Neural cell (in vitro differentiated cells): ENCODE measurements around the gene GPR22. TPM values are rescaled to one million over a fixed set of nuclear protein-coding genes. Genes with fewer than 3 reads are reported as not detected.

Experiments used
- H2AFZ ChIP-seq: fragments of 200-600, 300-800 bp; sonication (generic), shearing (Covaris generic); 2 replicates; pipeline ENCODE4 v1.6.0; 2014; ENCODE audit warnings: low read depth, mild to moderate bottlenecking, antibody characterized with exemption, low read length, moderate library complexity
- H3F3A ChIP-seq: fragments of 200-600 bp; shearing (Covaris generic); 2 replicates; pipeline ENCODE4 v1.6.1; 2016; ENCODE audit warnings: mild to moderate bottlenecking, moderate library complexity, mixed read lengths, antibody characterized with exemption, low read length; ENCODE audit not compliant: insufficient read depth, poor library complexity, severe bottlenecking
- H3K27ac ChIP-seq: fragments of 200-600, 300-800 bp; sonication (generic), shearing (Covaris generic); 2 replicates; pipeline ENCODE4 v1.5.1; 2014; ENCODE audit warnings: mild to moderate bottlenecking, low read length, moderate library complexity
- H3K27me3 ChIP-seq: fragments of 300-800, 200-600 bp; sonication (generic), shearing (Covaris generic); 2 replicates; pipeline ENCODE4 v1.6.0; 2014; ENCODE audit warnings: mild to moderate bottlenecking, low read depth, low read length, moderate library complexity; ENCODE audit not compliant: insufficient read depth
- H3K36me3 ChIP-seq: fragments of 300-800, 200-600 bp; sonication (generic), shearing (Covaris generic); 2 replicates; pipeline ENCODE4 v1.5.1; 2014; ENCODE audit warnings: mild to moderate bottlenecking, antibody characterized with exemption, low read length, moderate library complexity; ENCODE audit not compliant: insufficient read depth
- H3K4me2 ChIP-seq: fragments of 300-800, 200-600 bp; sonication (generic), shearing (Covaris generic); 2 replicates; pipeline ENCODE4 v1.6.0; 2014; ENCODE audit warnings: mild to moderate bottlenecking, low read length
- H3K4me3 ChIP-seq: fragments of 300-800, 200-600 bp; sonication (generic), shearing (Covaris generic); 2 replicates; pipeline ENCODE4 v1.5.1; 2014; ENCODE audit warnings: mild to moderate bottlenecking, low read length, moderate library complexity
- H3K79me2 ChIP-seq: fragments of 200-600 bp; shearing (Covaris generic); replicated peaks from 2 replicates; pipeline ENCODE4 v1.6.0; 2014; ENCODE audit warnings: mild to moderate bottlenecking, low read length, moderate library complexity; ENCODE audit not compliant: insufficient read depth
- H3K9ac ChIP-seq: fragments of 300-800, 200-600 bp; sonication (generic), shearing (Covaris generic); 2 replicates; pipeline ENCODE4 v1.6.1; 2016; ENCODE audit warnings: mild to moderate bottlenecking, low read length, mixed read lengths
- H3K9me2 ChIP-seq: fragments of 200-600 bp; shearing (Covaris generic); 2 replicates; pipeline ENCODE4 v1.6.1; 2016; ENCODE audit warnings: mild to moderate bottlenecking, low read length, mixed read lengths; ENCODE audit not compliant: insufficient read depth
- H3K9me3 ChIP-seq: fragments of 200-600, 300-800 bp; sonication (generic), shearing (Covaris generic); 2 replicates; pipeline ENCODE4 v1.6.1; 2016; ENCODE audit warnings: mild to moderate bottlenecking, mixed run types, low read length, moderate library complexity, mixed read lengths
- H4K20me1 ChIP-seq: fragments of 200-600 bp; shearing (Covaris generic); 2 replicates; pipeline ENCODE4 v1.6.1; 2016; ENCODE audit warnings: mild to moderate bottlenecking, mixed run types; ENCODE audit not compliant: insufficient read depth
- EP300 ChIP-seq: fragments of 450-650 bp; conservative IDR thresholded peaks from 2 replicates; pipeline ENCODE4 v1.6.1; 2014; ENCODE audit warnings: antibody characterized with exemption, mild to moderate bottlenecking, moderate library complexity; ENCODE audit not compliant: poor library complexity, severe bottlenecking
- EZH2 ChIP-seq: fragments of 200-600, 300-800 bp; shearing (Covaris generic), sonication (generic); IDR thresholded peaks from 2 replicates; pipeline ENCODE4 v1.6.1; 2014; ENCODE audit warnings: antibody characterized with exemption, low read length, borderline replicate concordance, mild to moderate bottlenecking; ENCODE audit not compliant: insufficient read depth, poor library complexity, severe bottlenecking
- MXI1 ChIP-seq: fragments of 450-650 bp; conservative IDR thresholded peaks from 2 replicates; pipeline ENCODE4 v1.6.1; 2014; ENCODE audit warnings: antibody characterized with exemption, mild to moderate bottlenecking; ENCODE audit not compliant: poor library complexity, severe bottlenecking
- POLR2AphosphoS5 ChIP-seq: IDR thresholded peaks from 2 replicates; pipeline ENCODE4 v1.6.1; 2012
- RAD21 ChIP-seq: fragments of 450-650 bp; conservative IDR thresholded peaks from 2 replicates; pipeline ENCODE4 v1.6.1; 2014; ENCODE audit warnings: antibody characterized with exemption, mild to moderate bottlenecking, moderate library complexity
- SMC3 ChIP-seq: fragments of 450-650 bp; conservative IDR thresholded peaks from 2 replicates; pipeline ENCODE4 v1.6.1; 2014; ENCODE audit warnings: antibody characterized with exemption, mild to moderate bottlenecking, moderate library complexity; ENCODE audit not compliant: poor library complexity
- TAF1 ChIP-seq: IDR thresholded peaks from 2 replicates; pipeline ENCODE4 v1.6.1; 2012; ENCODE audit warnings: low read depth
- polyA plus RNA-seq: library from polyadenylated mRNA; depleted of rRNA; stranded (reverse); fragments of >200 nt; gene quantifications from 2 replicates; pipeline ENCODE4 v1.2.3, GENCODE V29; 2014
- TF ChIP-seq, protein P1 (sequence below): fragments of 450-650 bp; IDR thresholded peaks from 2 replicates; pipeline ENCODE4 v1.5.1; 2014; ENCODE audit warnings: antibody characterized with exemption, mild to moderate bottlenecking, moderate library complexity; ENCODE audit not compliant: poor library complexity, severe bottlenecking
- TF ChIP-seq, protein P2 (sequence below): IDR thresholded peaks from 2 replicates; pipeline ENCODE4 v1.6.1; 2012; ENCODE audit warnings: borderline replicate concordance

The GPR22 gene
- polyA plus RNA-seq, 1 donor from 2014 or later = 64.1 TPM

DNA sequence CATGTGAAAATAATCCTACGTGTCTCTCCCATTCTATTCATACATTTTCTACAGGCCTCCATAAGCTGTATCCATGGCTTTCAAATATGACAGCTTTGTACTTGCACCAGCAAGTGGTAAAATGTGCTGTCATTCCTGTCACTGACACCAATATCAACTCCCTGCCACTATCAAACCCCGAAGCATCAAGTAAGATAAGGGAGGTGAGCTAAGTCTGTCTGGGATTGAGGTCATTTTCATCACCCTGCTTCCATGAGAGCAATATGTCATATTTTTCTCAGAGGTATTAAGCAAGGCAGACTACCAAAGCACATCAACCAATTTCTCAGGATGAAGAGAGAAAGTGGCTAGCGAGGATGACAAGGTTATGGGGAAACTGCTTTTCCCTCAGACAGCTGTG lies 11.1 kb downstream of the GPR22 start:
- H3K4me2 ChIP-seq = peak overlapping the region; percentile 33

DNA sequence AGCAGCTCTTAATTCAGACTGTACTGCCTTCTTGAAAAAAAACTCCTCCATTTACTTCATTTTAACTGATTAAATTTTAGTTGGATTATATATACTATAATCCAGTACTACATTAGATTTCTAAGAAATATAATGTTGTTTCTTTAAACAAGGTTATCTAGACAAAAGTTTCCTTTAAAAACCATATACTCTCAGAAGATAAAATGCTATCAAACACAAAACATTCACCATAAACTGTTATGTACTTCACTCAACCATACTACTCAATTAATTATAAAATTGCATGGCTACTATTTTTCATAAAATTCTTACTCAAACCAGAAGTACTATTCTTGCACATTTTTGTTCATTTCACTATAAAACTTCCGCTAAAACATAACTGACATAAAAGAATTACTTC lies 12.7 kb downstream of the GPR22 start:
- Histone ChIP-seq H3K9me2 (peaks cover 7% of the 10 kb centered on the region), H3K9me3 (no peaks in the 10 kb centered on the region), H4K20me1 (no peaks in the 10 kb centered on the region), H3F3A (no peaks in the 10 kb centered on the region), H3K27ac (no peak overlapping the region), H3K4me3 (no peak overlapping the region), H3K79me2 (no peaks in the 10 kb centered on the region), H3K4me2 (no peak overlapping the region), H3K9ac (no peak overlapping the region), H3K27me3 (no peaks in the 10 kb centered on the region), H2AFZ (no peak overlapping the region), H3K36me3 (no peaks in the 10 kb centered on the region)
- TF ChIP-seq EP300 (no peak), RAD21 (no peak), TAF1 (no peak), EZH2 (no peak), POLR2AphosphoS5 (no peak), SMC3 (no peak), MXI1 (no peak)
- TF ChIP-seq, protein P1, sequence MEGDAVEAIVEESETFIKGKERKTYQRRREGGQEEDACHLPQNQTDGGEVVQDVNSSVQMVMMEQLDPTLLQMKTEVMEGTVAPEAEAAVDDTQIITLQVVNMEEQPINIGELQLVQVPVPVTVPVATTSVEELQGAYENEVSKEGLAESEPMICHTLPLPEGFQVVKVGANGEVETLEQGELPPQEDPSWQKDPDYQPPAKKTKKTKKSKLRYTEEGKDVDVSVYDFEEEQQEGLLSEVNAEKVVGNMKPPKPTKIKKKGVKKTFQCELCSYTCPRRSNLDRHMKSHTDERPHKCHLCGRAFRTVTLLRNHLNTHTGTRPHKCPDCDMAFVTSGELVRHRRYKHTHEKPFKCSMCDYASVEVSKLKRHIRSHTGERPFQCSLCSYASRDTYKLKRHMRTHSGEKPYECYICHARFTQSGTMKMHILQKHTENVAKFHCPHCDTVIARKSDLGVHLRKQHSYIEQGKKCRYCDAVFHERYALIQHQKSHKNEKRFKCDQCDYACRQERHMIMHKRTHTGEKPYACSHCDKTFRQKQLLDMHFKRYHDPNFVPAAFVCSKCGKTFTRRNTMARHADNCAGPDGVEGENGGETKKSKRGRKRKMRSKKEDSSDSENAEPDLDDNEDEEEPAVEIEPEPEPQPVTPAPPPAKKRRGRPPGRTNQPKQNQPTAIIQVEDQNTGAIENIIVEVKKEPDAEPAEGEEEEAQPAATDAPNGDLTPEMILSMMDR = no peak
- TF ChIP-seq, protein P2, sequence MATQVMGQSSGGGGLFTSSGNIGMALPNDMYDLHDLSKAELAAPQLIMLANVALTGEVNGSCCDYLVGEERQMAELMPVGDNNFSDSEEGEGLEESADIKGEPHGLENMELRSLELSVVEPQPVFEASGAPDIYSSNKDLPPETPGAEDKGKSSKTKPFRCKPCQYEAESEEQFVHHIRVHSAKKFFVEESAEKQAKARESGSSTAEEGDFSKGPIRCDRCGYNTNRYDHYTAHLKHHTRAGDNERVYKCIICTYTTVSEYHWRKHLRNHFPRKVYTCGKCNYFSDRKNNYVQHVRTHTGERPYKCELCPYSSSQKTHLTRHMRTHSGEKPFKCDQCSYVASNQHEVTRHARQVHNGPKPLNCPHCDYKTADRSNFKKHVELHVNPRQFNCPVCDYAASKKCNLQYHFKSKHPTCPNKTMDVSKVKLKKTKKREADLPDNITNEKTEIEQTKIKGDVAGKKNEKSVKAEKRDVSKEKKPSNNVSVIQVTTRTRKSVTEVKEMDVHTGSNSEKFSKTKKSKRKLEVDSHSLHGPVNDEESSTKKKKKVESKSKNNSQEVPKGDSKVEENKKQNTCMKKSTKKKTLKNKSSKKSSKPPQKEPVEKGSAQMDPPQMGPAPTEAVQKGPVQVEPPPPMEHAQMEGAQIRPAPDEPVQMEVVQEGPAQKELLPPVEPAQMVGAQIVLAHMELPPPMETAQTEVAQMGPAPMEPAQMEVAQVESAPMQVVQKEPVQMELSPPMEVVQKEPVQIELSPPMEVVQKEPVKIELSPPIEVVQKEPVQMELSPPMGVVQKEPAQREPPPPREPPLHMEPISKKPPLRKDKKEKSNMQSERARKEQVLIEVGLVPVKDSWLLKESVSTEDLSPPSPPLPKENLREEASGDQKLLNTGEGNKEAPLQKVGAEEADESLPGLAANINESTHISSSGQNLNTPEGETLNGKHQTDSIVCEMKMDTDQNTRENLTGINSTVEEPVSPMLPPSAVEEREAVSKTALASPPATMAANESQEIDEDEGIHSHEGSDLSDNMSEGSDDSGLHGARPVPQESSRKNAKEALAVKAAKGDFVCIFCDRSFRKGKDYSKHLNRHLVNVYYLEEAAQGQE = no peak

More for the DNA sequence above, 11.1 kb downstream of the GPR22 start:
- H3K9me2 ChIP-seq = peaks cover 7% of the 10 kb centered on the region
- H3K27ac ChIP-seq = peak overlapping the region; percentile 69
- peak overlapping the region; percentile 24 for H3K4me3 ChIP-seq
- H3K79me2 ChIP-seq = no peaks in the 10 kb centered on the region
- H3F3A ChIP-seq = no peaks in the 10 kb centered on the region
- H3K9me3 ChIP-seq = no peaks in the 10 kb centered on the region
- no peak for TF ChIP-seq SMC3
- TF ChIP-seq, protein P1 = no peak
- no peak for TF ChIP-seq EZH2
- TF ChIP-seq EP300 = peak; percentile 98
- TF ChIP-seq, protein P2 = no peak
- TF ChIP-seq MXI1 = peak; percentile 20
- TF ChIP-seq POLR2AphosphoS5 = peak; percentile 89
- TF ChIP-seq TAF1 = no peak
- TF ChIP-seq RAD21 = no peak
- no peaks in the 10 kb centered on the region for H4K20me1 ChIP-seq
- peak overlapping the region; percentile 25 for H3K9ac ChIP-seq
- H3K27me3 ChIP-seq = no peaks in the 10 kb centered on the region
- H3K36me3 ChIP-seq = no peaks in the 10 kb centered on the region
- no peak overlapping the region for H2AFZ ChIP-seq
